Neural progenitor cell (in vitro differentiated cells): Measurements from ENCODE around the gene TNFRSF25. TPM values are rescaled to one million over a fixed set of nuclear protein-coding genes. Genes with fewer than 3 reads are reported as not detected.

ENCODE experiments used
- DNase-seq: peaks from one replicate; pipeline ENCODE4 v3.0.0-alpha.2; 2016; ENCODE audit warnings: low spot score
- H2AFZ ChIP-seq: fragments of 200-600 bp; sonication (generic); replicated peaks from 2 replicates; pipeline ENCODE4 v1.6.1; 2016; ENCODE audit warnings: antibody characterized with exemption
- H3F3A ChIP-seq: fragments of 200-600 bp; sonication (generic); 2 replicates; pipeline ENCODE4 v1.6.1; 2016; ENCODE audit warnings: antibody characterized with exemption, low read depth
- H3K27ac ChIP-seq: fragments of 200-600 bp; sonication (generic); 2 replicates; pipeline ENCODE4 v1.5.1; 2016; ENCODE audit warnings: mild to moderate bottlenecking
- H3K27me3 ChIP-seq: fragments of 200-600 bp; sonication (generic); 2 replicates; pipeline ENCODE4 v1.6.1; 2016; ENCODE audit warnings: mild to moderate bottlenecking, moderate library complexity
- H3K36me3 ChIP-seq: fragments of 200-600 bp; sonication (generic); 2 replicates; pipeline ENCODE4 v1.5.1; 2016
- H3K4me1 ChIP-seq: fragments of 200-600 bp; sonication (generic); 2 replicates; pipeline ENCODE4 v1.6.1; 2016; ENCODE audit warnings: mixed run types
- H3K4me2 ChIP-seq: fragments of 200-600 bp; sonication (generic); 2 replicates; pipeline ENCODE4 v1.6.1; 2016
- H3K4me3 ChIP-seq: fragments of 200-600 bp; sonication (generic); 2 replicates; pipeline ENCODE4 v1.5.1; 2016
- H3K79me2 ChIP-seq: fragments of 200-600 bp; sonication (generic); 2 replicates; pipeline ENCODE4 v1.6.1; 2016; ENCODE audit warnings: low read depth
- H3K9ac ChIP-seq: fragments of 200-600 bp; sonication (generic); 2 replicates; pipeline ENCODE4 v1.6.1; 2016
- H3K9me3 ChIP-seq: fragments of 200-600 bp; sonication (generic); 2 replicates; pipeline ENCODE4 v1.5.1; 2016; ENCODE audit warnings: low read depth
- H4K20me1 ChIP-seq: fragments of 200-600 bp; sonication (generic); 2 replicates; pipeline ENCODE4 v1.6.1; 2016; ENCODE audit warnings: low read depth
- H3K27ac Mint-ChIP-seq: 3 replicates; pipeline ENCODE4 v1.8.0; 2021; ENCODE audit warnings: mixed read lengths
- H3K27me3 Mint-ChIP-seq: 2 replicates; pipeline ENCODE4 v1.8.0; 2022; ENCODE audit warnings: low read depth, mild to moderate bottlenecking, inconsistent platforms, moderate library complexity, mixed read lengths; ENCODE audit not compliant: insufficient read depth
- H3K36me3 Mint-ChIP-seq: 3 replicates; pipeline ENCODE4 v1.8.0; 2021; ENCODE audit warnings: mixed read lengths
- H3K4me1 Mint-ChIP-seq: 3 replicates; pipeline ENCODE4 v1.8.0; 2021; ENCODE audit warnings: mixed read lengths
- H3K4me3 Mint-ChIP-seq: 3 replicates; pipeline ENCODE4 v1.8.0; 2021; ENCODE audit warnings: mild to moderate bottlenecking, moderate library complexity, mixed read lengths
- H3K9me3 Mint-ChIP-seq: 3 replicates; pipeline ENCODE4 v1.8.0; 2020; ENCODE audit warnings: mixed read lengths
- EZH2 ChIP-seq: fragments of 200-600 bp; sonication (generic); IDR thresholded peaks from 2 replicates; pipeline ENCODE4 v1.6.1; 2017; ENCODE audit warnings: antibody characterized with exemption, mild to moderate bottlenecking, moderate library complexity
- EZH2phosphoT487 ChIP-seq: fragments of 200-600 bp; sonication (generic); IDR thresholded peaks from 2 replicates; pipeline ENCODE4 v1.6.1; 2017; ENCODE audit warnings: antibody characterized with exemption
- total RNA-seq: library from RNA; depleted of rRNA; stranded (reverse); fragments of >200 nt; gene quantifications from 2 replicates; pipeline ENCODE4 v1.2.3, GENCODE V29; 2015; ENCODE audit warnings: low replicate concordance
- TF ChIP-seq, protein P1 (sequence below): fragments of 200-600 bp; sonication (generic); IDR thresholded peaks from 2 replicates; pipeline ENCODE4 v1.5.1; 2017; ENCODE audit warnings: antibody characterized with exemption, mild to moderate bottlenecking

The TNFRSF25 gene
- total RNA-seq, 1 donor from 2014 or later: 15.6 TPM

DNA sequence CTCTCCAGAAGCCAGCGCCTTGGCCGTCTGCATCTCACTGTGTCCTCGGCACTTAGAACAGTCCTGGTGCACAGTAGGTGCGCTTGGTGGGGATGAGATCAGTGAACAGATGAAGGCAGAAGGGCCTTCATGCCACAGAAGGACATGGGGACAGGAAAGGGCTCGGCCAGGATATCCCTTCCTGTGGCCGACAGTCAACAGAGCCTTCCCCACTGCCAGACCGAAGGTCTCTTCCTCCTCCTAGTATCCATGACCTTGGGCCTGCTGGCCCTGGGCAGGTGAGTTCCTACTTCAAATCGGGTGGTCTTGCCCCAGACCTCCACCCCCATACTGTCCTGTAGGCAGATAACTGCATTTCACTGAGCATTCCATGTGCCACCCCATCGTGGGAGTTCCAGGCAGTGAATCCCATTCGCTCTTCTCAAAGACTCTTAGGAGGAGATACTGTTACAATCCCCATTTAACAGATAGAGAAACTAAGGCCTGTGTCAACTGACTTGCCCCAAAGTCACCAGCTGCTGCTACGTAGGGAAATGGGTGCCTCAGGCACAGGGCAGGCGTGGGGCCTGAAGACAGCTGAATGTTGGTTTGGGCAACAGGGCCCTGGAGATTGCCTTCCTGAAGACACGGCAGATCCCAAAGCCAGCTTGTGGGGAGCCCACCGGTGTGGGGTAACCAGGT lies 22.0 kb upstream of the TNFRSF25 start:
- peaks cover 29% of the 10 kb centered on the region for H3K27me3 Mint-ChIP-seq
- H3K4me1 Mint-ChIP-seq: peaks cover 17% of the 10 kb centered on the region
- peak overlapping the region; percentile 66 for H3K4me3 Mint-ChIP-seq

DNA sequence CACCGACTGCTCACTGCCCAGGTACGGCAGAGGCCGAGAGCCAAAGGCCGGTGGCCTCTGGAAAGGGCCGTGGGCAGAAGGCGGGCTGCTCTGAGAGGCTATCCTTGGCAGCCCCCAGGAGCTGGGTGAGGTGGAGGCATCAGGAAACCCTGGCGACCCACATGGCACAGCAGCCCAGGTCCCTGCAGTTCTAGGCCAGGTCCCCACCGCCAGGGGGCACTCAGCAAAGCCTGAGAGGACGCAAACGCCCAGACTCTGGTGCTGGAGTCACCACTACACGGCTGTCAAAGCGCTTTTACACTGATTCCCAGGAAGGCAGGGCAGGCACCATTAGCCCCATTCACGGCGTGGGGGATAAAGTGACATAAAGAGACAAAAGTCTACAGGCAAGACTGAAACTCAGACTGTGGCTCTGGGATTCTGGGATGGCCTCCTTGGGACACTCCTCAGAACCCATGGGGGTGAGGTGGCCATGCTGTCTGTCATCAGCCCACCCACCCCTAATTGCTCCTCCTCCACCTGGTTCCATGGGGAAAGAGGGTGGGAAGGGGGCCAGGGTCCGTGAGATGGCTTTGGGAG lies 20.5 kb upstream of the TNFRSF25 start:
- peaks cover 32% of the 10 kb centered on the region for H3K27me3 Mint-ChIP-seq
- H3K4me2 ChIP-seq: peak overlapping the region; percentile 99
- peak; percentile 96 for DNase-seq
- H3K4me1 Mint-ChIP-seq: peaks cover 13% of the 10 kb centered on the region
- no peaks in the 10 kb centered on the region for H3K36me3 ChIP-seq
- no peaks in the 10 kb centered on the region for H3K36me3 Mint-ChIP-seq
- peaks cover 15% of the 10 kb centered on the region for H3F3A ChIP-seq
- peaks cover 2% of the 10 kb centered on the region for H4K20me1 ChIP-seq
- H3K27ac ChIP-seq: no peak overlapping the region
- peaks cover 12% of the 10 kb centered on the region for H3K4me1 ChIP-seq
- H3K9me3 Mint-ChIP-seq: no peaks in the 10 kb centered on the region
- peaks cover 6% of the 10 kb centered on the region for H3K79me2 ChIP-seq
- peak overlapping the region; percentile 91 for H3K4me3 ChIP-seq
- H3K9ac ChIP-seq: no peak overlapping the region
- no peaks in the 10 kb centered on the region for H3K9me3 ChIP-seq
- H3K27me3 ChIP-seq: peaks cover 10% of the 10 kb centered on the region
- TF ChIP-seq EZH2 (no peak), EZH2phosphoT487 (no peak)
- TF ChIP-seq, protein P1, sequence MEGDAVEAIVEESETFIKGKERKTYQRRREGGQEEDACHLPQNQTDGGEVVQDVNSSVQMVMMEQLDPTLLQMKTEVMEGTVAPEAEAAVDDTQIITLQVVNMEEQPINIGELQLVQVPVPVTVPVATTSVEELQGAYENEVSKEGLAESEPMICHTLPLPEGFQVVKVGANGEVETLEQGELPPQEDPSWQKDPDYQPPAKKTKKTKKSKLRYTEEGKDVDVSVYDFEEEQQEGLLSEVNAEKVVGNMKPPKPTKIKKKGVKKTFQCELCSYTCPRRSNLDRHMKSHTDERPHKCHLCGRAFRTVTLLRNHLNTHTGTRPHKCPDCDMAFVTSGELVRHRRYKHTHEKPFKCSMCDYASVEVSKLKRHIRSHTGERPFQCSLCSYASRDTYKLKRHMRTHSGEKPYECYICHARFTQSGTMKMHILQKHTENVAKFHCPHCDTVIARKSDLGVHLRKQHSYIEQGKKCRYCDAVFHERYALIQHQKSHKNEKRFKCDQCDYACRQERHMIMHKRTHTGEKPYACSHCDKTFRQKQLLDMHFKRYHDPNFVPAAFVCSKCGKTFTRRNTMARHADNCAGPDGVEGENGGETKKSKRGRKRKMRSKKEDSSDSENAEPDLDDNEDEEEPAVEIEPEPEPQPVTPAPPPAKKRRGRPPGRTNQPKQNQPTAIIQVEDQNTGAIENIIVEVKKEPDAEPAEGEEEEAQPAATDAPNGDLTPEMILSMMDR: peak; percentile 94
- peak overlapping the region; percentile 76 for H3K4me3 Mint-ChIP-seq
- peak overlapping the region; percentile 76 for H2AFZ ChIP-seq
- H3K27ac Mint-ChIP-seq: peak overlapping the region; percentile 14

More for the DNA sequence above, 22.0 kb upstream of the TNFRSF25 start:
- no peaks in the 10 kb centered on the region for H3K36me3 ChIP-seq
- H3K9me3 Mint-ChIP-seq: no peaks in the 10 kb centered on the region
- H3K79me2 ChIP-seq: peaks cover 6% of the 10 kb centered on the region
- peaks cover 5% of the 10 kb centered on the region for H4K20me1 ChIP-seq
- TF ChIP-seq, protein P1: no peak
- TF ChIP-seq EZH2phosphoT487 (no peak), EZH2 (no peak)
- H3K4me3 ChIP-seq: no peak overlapping the region
- H3K27ac ChIP-seq: no peak overlapping the region
- H3K9me3 ChIP-seq: no peaks in the 10 kb centered on the region
- peaks cover 14% of the 10 kb centered on the region for H3K27me3 ChIP-seq
- peaks cover 18% of the 10 kb centered on the region for H3F3A ChIP-seq
- no peak overlapping the region for H3K9ac ChIP-seq
- H2AFZ ChIP-seq: no peak overlapping the region
- H3K4me2 ChIP-seq: no peak overlapping the region
- no peaks in the 10 kb centered on the region for H3K36me3 Mint-ChIP-seq
- no peak overlapping the region for H3K27ac Mint-ChIP-seq
- DNase-seq: no peak
- peaks cover 12% of the 10 kb centered on the region for H3K4me1 ChIP-seq

DNA sequence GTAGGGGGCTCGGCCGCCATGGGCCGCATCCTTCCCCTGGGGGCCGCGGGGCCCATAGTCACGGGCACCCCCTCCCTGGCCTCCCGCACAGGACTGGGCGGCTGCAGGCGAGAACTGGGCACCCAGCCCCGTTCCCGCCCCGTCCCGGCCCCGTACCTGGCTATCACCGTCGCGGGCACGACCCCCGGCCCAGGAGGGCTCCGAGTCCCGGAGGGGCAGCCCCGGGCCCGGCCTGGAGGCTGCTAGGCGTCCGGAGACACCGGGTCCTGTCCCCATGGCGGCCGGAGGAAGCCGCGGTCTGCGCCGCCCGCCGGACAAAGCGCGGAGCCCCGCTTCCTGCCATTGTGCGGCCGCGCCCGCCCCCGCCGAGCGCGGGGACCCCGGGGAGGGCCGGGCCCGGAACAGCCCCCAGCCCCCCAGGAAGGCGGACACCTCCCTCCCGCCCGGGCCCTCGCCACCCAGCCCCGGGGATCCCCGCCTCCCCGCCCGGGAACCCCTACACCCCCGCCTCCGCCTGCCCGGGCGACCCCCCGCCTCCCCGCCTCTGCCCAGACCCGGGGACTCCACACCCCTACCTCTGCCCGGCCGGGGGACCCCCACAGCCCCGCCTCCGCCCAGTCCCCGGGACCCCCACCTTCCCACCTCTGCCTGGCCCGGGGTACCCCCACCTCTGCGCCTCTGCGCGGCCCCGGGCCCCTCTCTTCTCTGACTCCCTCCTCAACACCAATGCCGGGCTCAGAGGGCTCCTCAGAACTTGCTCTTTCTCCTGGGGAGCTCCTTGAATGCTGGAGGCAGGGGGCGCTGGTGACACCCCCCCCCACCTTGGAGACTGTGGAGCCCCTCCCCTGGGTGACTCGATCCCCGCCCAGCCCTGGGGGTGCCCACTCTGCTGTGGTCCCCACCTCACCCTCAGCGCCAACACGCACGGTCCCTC lies 19.5 kb upstream of the TNFRSF25 start:
- Histone ChIP-seq H3K4me2 (peak overlapping the region; percentile 99), H3K4me1 (peaks cover 12% of the 10 kb centered on the region)
- DNase-seq: peak; percentile 56

More for the DNA sequence above, 19.5 kb upstream of the TNFRSF25 start:
- Mint-ChIP-seq H3K27ac (no peak overlapping the region), H3K4me1 (peaks cover 8% of the 10 kb centered on the region), H3K4me3 (peak overlapping the region; percentile 76), H3K9me3 (no peaks in the 10 kb centered on the region), H3K27me3 (peaks cover 30% of the 10 kb centered on the region), H3K36me3 (no peaks in the 10 kb centered on the region)
- Histone ChIP-seq H2AFZ (peak overlapping the region; percentile 76), H3K36me3 (no peaks in the 10 kb centered on the region), H3K27me3 (no peaks in the 10 kb centered on the region), H3F3A (peaks cover 5% of the 10 kb centered on the region), H4K20me1 (no peaks in the 10 kb centered on the region), H3K9ac (peak overlapping the region; percentile 54), H3K27ac (no peak overlapping the region), H3K4me3 (peak overlapping the region; percentile 91), H3K79me2 (peaks cover 6% of the 10 kb centered on the region), H3K9me3 (no peaks in the 10 kb centered on the region)
- TF ChIP-seq EZH2phosphoT487 (no peak), EZH2 (no peak)
- TF ChIP-seq, protein P1: no peak
